ENCODE results near the gene ARPP21.

Gene ARPP21

DNA sequence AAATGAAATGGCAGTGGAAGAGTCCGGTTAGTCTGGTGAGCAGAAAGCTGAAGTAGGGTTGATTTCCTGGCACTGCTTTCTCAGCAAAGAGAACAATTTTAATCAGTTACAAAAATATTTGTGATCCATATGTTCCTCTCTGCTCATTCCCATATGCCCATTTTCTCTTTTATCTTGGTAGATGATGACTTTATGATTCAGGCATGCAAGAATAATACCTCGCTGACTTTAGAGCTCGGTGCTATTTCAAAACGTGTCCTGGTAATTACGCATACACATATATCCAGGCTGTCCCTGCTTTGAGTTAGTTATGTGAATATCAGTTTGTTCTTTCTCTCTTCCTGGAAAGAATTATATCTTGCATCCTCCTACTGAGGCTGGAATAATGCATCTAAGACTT, 38.5 kb downstream of the ARPP21 start:
- H3K4me1 Mint-ChIP-seq (ENCODE audit: low read depth), result no peaks in the 10 kb centered on the region
- H3K9me3 Mint-ChIP-seq, result no peaks in the 10 kb centered on the region

DNA sequence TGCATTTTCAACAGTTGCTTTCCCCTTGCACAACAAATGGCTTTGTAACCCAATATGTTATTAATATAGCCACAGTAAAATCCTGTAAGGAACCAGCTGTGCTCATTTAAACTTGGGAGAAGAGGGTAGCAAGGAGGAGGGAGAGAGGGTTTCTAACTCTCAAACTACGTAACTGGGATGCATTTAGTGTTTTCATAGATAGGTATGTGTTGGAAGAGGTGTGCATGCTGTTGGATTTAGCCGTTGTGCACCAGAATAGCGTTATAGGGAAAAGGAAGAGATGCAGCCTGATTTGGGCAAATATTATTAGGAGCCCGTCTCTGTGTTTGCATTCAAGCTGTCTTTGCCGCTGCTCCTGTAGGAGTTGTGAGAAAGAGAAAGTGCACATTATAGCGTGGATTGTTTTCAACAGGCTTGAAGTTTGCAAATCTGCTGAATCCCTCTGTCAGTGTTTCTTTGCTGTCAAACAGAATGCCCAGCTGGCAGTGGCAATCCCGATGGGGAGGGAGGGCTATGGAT, 39.4 kb downstream of the ARPP21 start:
- Mint-ChIP-seq H3K27me3 (no peaks in the 10 kb centered on the region), H3K4me1 (ENCODE audit: low read depth) (no peaks in the 10 kb centered on the region), H3K9me3 (no peaks in the 10 kb centered on the region)

More for the DNA sequence above, 38.5 kb downstream of the ARPP21 start:
- Mint-ChIP-seq H3K27ac (no peak overlapping the region), H3K36me3 (ENCODE audit: low read depth) (no peaks in the 10 kb centered on the region), H3K4me3 (no peak overlapping the region), H3K27me3 (no peaks in the 10 kb centered on the region)
- no peak for DNase-seq

DNA sequence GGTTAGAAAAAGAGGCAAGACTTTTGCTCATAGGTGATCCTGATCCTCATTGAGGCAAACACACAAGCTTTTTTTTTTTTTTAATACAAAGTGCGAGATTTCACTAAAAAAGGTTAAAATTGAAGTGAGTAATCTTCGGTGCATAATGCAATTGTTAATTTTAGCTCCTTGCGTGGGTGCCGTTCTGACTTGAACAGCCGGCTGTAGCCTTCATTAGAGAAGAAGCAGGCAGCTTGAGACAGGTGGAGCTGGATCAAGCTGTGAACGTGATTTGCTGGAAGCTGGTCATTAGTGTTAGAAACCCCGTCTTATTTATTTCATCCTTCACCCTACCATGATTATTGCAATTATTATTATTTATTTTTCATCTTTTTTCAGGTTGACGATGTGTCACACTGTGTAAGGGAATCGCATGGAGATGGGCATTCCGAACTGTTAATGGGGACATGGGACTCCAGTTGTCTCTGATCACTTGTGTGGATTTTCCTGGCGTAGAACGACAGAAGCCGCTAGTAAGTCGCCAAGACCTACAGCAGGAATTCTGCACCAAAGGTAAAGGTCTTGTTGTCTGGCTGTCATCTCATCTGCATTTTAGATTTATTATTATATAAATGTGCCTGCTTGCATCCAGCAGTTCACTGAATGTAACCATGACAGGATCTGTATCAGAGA, 40.2 kb downstream of the ARPP21 start:
- Mint-ChIP-seq H3K36me3 (ENCODE audit: low read depth) (no peaks in the 10 kb centered on the region), H3K27me3 (no peaks in the 10 kb centered on the region)

More for the DNA sequence above, 39.4 kb downstream of the ARPP21 start:
- Mint-ChIP-seq H3K27ac (no peak overlapping the region), H3K36me3 (ENCODE audit: low read depth) (no peaks in the 10 kb centered on the region), H3K4me3 (no peak overlapping the region)
- DNase-seq, result no peak

DNA sequence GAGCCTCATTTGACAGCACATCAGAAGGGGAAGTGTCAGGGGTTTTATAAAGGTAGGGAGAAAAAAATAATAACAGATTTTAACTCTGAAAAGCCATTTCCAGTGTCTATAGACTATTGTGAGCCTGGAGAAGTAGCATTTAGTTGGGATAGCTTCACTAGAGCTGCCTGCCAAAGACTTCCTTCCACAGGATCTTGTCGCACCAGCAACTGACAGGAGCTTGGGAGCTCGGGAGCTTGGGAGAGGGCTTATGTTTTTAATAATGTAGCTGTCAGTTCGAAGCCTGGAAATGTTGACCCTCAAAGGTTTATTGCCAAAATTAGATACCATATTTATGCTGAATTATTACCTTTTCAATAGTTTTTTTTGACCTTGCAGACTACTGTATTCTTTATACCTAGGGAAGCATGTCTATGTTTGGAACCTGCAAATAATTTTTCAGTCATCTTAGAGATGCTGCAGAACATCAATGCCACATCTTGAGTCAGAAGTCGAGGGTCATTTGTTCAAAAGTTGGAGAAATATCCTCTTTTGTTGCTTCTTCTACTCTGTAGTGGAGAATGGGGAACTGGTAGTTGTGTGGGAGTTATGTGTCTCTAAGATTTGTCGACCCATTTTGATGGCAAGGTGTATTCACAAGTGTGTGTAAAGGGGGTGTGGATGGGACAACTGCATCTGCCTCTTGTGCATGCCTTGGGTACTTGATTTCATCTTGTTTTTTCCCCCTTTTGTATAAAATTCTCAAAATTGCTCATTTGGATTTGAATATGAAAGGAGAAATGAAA, 41.7 kb downstream of the ARPP21 start:
- no peaks in the 10 kb centered on the region for H3K27me3 Mint-ChIP-seq
- H3K4me1 Mint-ChIP-seq (ENCODE audit: low read depth), result no peaks in the 10 kb centered on the region
- no peaks in the 10 kb centered on the region for H3K36me3 Mint-ChIP-seq (ENCODE audit: low read depth)
- H3K4me3 Mint-ChIP-seq, result no peak overlapping the region
- H3K27ac Mint-ChIP-seq, result no peak overlapping the region
- no peak for DNase-seq
- no peaks in the 10 kb centered on the region for H3K9me3 Mint-ChIP-seq

More for the DNA sequence above, 40.2 kb downstream of the ARPP21 start:
- H3K9me3 Mint-ChIP-seq, result no peaks in the 10 kb centered on the region
- no peak overlapping the region for H3K27ac Mint-ChIP-seq
- DNase-seq, result no peak
- no peak overlapping the region for H3K4me3 Mint-ChIP-seq
- H3K4me1 Mint-ChIP-seq (ENCODE audit: low read depth), result no peaks in the 10 kb centered on the region

DNA sequence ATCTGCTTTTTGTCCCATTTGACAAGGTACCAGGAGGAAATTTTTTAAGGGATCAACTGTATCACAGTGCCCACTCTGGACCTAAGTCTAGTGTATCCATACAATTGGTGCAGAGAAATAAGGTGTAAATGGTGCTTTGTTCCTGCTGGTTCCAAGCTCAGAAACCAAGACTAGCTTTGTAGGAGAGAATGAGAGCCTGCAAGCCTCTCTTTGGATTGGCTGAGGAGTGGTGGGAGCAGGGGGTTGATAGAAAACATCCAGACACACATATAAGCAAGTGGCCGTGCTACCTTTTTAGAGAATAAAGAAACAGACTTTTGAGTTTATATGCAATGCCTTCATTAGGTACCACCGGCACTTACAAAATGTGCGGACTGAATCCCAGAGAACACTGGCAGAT, 45.8 kb downstream of the ARPP21 start:
- no peak overlapping the region for H3K27ac Mint-ChIP-seq
- no peak for DNase-seq

DNA sequence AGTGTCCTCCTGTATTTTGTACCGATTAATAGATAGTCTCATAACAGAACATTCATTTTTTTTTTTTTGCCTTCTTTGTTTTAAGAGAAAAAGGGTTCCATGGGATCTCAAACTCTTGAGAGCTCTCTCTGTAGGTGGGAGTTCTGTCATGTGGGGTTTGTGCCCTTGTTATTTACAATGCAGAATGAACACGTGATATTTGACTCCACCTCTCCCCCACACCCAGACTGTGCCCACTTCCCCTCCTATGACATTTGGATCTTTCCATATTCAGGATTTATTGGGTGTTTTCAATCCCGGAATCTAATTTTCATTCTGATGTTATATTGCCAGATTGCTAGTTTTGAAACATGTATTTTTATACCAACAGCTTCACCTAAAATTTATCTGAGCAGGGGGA, 49.5 kb downstream of the ARPP21 start:
- DNase-seq, result no peak
- no peak overlapping the region for H3K4me3 Mint-ChIP-seq
- no peaks in the 10 kb centered on the region for H3K36me3 Mint-ChIP-seq (ENCODE audit: low read depth)

More for the DNA sequence above, 45.8 kb downstream of the ARPP21 start:
- Mint-ChIP-seq H3K4me3 (no peak overlapping the region), H3K4me1 (ENCODE audit: low read depth) (no peaks in the 10 kb centered on the region), H3K9me3 (no peaks in the 10 kb centered on the region), H3K36me3 (ENCODE audit: low read depth) (no peaks in the 10 kb centered on the region), H3K27me3 (no peaks in the 10 kb centered on the region)

DNA sequence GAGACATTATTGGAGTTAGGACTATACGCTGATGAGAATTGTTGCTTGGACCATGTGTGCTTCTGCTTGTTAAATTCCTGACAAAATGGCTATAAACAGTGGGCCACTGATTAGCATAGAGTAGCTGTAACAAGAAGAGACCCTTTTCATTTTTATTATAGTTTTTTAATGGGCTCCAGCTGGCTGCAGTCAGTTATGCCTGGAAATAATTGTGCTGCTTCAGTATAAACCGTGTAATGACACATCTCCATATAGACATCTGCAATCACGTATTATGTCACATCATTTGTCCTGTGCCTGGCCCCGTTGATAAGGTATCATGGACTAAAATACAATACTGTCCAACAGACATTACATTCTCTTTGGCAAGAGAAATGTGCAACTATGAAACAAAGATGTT, 50.9 kb downstream of the ARPP21 start:
- Mint-ChIP-seq H3K27me3 (no peaks in the 10 kb centered on the region), H3K27ac (no peak overlapping the region), H3K4me3 (no peak overlapping the region), H3K9me3 (no peaks in the 10 kb centered on the region), H3K4me1 (ENCODE audit: low read depth) (no peaks in the 10 kb centered on the region), H3K36me3 (ENCODE audit: low read depth) (no peaks in the 10 kb centered on the region)
- DNase-seq, result no peak

More for the DNA sequence above, 49.5 kb downstream of the ARPP21 start:
- no peak overlapping the region for H3K27ac Mint-ChIP-seq
- no peaks in the 10 kb centered on the region for H3K27me3 Mint-ChIP-seq
- no peaks in the 10 kb centered on the region for H3K9me3 Mint-ChIP-seq
- H3K4me1 Mint-ChIP-seq (ENCODE audit: low read depth), result no peaks in the 10 kb centered on the region

DNA sequence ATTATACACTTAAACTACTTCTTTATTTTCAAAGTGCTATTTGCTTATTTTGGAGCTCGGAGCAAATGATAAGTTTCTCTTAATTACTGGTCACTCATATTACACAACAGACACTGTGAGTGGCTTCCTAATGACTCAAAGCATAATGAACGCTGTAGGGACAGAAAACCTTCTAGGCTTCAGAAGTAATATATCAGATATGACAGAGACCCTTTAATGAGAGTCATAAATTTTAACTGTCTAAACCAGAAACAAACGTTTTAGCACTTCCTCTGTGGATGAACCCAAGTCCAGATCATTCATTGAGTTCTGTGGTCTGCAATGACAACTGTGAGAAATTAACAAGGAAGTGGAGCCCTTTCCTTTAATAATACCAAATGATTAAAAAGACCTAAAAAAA, 66.6 kb downstream of the ARPP21 start:
- Mint-ChIP-seq H3K4me1 (ENCODE audit: low read depth) (peaks cover 3% of the 10 kb centered on the region), H3K9me3 (no peaks in the 10 kb centered on the region), H3K27me3 (no peaks in the 10 kb centered on the region), H3K4me3 (no peak overlapping the region), H3K27ac (no peak overlapping the region), H3K36me3 (ENCODE audit: low read depth) (no peaks in the 10 kb centered on the region)
- no peak for DNase-seq

DNA sequence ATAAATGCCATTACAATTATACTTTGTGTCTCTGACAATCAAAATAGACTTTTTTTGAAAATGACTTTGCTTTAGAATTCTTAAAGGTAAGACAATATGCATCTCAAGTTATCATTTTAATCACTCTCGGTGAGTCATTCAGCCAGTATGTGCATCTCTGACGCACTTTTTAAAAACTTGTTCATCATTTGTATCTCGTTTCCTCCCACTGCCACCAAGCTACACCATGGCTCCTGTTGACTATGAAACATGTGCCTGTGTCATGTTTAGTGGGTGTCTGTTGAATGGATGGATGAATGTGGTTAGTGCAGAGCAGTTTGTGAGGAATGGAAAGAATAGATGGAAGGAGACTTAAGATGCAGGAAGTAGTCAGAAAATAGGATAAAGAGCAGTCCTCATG, 68.6 kb downstream of the ARPP21 start:
- H3K27me3 Mint-ChIP-seq, result no peaks in the 10 kb centered on the region
- H3K36me3 Mint-ChIP-seq (ENCODE audit: low read depth), result no peaks in the 10 kb centered on the region
- no peak overlapping the region for H3K4me3 Mint-ChIP-seq
- H3K4me1 Mint-ChIP-seq (ENCODE audit: low read depth), result peaks cover 3% of the 10 kb centered on the region
- H3K9me3 Mint-ChIP-seq, result no peaks in the 10 kb centered on the region
- no peak overlapping the region for H3K27ac Mint-ChIP-seq
- no peak for DNase-seq

DNA sequence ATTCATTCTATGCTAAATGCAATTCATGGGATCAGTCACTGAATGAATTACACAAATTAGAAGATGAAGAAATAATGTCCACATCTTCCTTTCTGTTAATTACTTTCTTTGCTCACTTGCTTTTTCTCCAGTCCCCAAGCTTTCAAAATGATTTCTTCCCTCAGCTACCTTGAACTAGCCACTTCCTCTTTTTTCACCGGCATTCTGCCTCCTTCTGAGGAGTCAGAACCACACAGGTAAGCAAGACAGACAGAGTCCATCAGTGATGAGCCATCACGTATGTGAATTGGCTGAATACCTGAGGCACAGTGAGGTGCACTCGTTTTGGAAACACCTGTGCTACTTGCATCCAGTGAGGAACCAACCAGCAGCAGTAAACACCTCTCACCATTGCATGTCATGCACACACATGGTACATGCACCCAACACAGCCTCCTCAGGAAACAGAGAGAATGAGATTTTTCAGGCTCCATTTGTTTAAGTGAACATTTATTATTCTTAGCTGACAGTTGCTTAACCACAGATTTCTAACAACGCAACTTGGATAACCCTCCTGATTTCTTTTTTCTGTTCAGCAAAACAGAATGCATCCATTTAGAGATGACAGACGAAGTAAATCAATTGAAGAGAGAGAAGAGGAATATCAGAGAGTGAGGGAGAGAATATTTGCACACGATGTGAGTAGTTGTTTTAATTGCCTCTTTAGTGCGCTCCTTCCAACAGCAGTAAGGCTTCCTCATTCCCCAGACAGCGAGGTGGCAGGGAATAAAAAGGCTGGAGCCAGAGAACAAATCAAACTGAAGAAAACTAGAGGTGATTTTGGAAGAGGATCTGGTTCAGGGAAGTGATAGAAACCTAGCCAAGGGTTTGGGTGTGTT, 69.3 kb downstream of the ARPP21 start:
- DNase-seq, result no peak
- Mint-ChIP-seq H3K4me3 (no peak overlapping the region), H3K27ac (no peak overlapping the region), H3K4me1 (ENCODE audit: low read depth) (peaks cover 3% of the 10 kb centered on the region), H3K9me3 (no peaks in the 10 kb centered on the region), H3K27me3 (no peaks in the 10 kb centered on the region), H3K36me3 (ENCODE audit: low read depth) (no peaks in the 10 kb centered on the region)

DNA sequence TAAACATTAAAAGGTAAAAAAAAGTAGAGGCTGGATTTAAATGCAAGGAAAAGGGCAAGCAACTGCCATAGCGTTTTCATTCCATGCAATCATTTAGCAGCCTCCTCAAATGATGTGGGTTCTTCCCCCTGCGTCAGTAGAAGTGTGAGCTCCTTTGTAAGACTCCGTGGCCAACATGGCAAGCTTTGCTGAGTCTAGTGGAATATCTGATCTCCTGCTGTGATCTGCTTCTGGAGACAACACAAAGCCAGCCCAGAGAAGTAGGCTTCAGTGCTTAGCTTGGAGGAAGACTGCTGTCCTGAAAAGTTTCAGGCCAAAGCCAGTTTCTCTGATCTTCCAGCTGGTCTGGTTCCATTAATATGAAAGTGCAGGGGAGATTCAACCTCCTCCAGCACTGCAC, 70.4 kb downstream of the ARPP21 start:
- Mint-ChIP-seq H3K4me3 (no peak overlapping the region), H3K27ac (no peak overlapping the region), H3K27me3 (no peaks in the 10 kb centered on the region), H3K4me1 (ENCODE audit: low read depth) (peaks cover 3% of the 10 kb centered on the region), H3K9me3 (no peaks in the 10 kb centered on the region), H3K36me3 (ENCODE audit: low read depth) (no peaks in the 10 kb centered on the region)
- no peak for DNase-seq

DNA sequence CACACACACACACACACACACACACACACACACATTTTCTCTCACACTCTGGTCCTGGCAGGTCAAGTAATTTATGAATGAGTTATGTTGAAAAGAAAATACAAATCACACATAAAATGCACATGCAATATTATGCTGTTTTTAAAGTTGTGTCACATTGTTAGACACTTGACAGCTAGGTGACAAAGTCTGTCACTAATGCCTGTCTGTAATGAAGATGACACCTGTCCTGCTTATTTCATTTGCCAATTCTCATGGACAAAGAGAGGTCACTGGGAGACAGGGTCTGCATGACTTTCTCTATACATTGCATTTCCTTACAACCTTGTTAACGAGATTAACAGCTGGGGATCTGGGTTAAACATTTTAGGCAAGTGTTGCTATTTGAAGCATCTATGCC, 71.2 kb downstream of the ARPP21 start:
- no peak for DNase-seq
- no peaks in the 10 kb centered on the region for H3K36me3 Mint-ChIP-seq (ENCODE audit: low read depth)
- no peak overlapping the region for H3K4me3 Mint-ChIP-seq
- no peak overlapping the region for H3K27ac Mint-ChIP-seq
- H3K27me3 Mint-ChIP-seq, result no peaks in the 10 kb centered on the region
- peaks cover 3% of the 10 kb centered on the region for H3K4me1 Mint-ChIP-seq (ENCODE audit: low read depth)
- no peaks in the 10 kb centered on the region for H3K9me3 Mint-ChIP-seq

DNA sequence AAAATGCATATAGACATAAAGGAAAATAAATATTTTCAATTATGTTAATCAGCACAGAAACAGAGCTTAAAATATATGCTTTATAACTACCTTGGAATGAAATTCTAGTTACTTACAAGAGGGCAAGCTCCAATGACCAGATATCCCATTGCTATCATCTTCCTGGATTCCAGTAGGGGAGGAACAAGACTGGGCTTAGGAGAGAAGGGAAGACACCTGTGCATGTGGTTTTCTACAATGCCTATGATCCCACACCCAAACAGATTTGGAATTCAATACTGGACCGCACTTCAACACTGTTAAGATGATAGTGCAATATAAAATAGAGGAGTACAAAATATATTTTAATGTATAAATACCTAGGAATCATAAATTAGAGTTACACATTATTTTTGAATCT, 79.6 kb downstream of the ARPP21 start:
- no peak overlapping the region for H3K27ac Mint-ChIP-seq
- no peaks in the 10 kb centered on the region for H3K4me1 Mint-ChIP-seq (ENCODE audit: low read depth)
- H3K4me3 Mint-ChIP-seq, result no peak overlapping the region
- DNase-seq, result no peak
- no peaks in the 10 kb centered on the region for H3K36me3 Mint-ChIP-seq (ENCODE audit: low read depth)
- H3K9me3 Mint-ChIP-seq, result peaks cover 4% of the 10 kb centered on the region
- no peaks in the 10 kb centered on the region for H3K27me3 Mint-ChIP-seq

DNA sequence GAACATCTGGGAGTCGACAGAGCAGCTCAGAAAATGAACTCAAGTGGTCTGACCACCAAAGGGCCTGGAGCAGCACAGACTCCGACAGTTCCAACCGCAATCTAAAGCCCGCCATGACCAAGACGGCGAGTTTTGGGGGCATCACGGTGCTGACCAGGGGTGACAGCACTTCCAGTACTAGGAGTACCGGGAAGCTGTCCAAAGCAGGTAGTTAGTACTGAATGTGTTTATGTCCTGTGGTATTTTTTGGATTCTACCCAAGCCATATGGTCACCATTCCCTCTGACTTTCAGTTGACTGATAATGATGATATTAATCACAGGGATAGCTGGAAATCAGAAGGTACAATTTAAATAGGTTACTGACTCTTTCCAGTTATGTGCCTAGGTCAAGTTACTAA, 82.3 kb downstream of the ARPP21 start:
- no peak for DNase-seq
- Mint-ChIP-seq H3K27me3 (no peaks in the 10 kb centered on the region), H3K27ac (no peak overlapping the region), H3K4me3 (no peak overlapping the region), H3K4me1 (ENCODE audit: low read depth) (no peaks in the 10 kb centered on the region), H3K36me3 (ENCODE audit: low read depth) (no peaks in the 10 kb centered on the region), H3K9me3 (peaks cover 2% of the 10 kb centered on the region)
